Effector memory CD4-positive, alpha-beta T cell (primary cell): ENCODE measurements around the gene SS18L1.

Experiments
- DNase-seq, 3 donors: peaks; one replicate each; pipeline ENCODE4 v3.0.0-alpha.2; 2020
- H3K27ac ChIP-seq: 2 replicates; pipeline ENCODE4 v1.7.0; 2013; ENCODE audit warnings: mild to moderate bottlenecking, low read length, moderate library complexity; ENCODE audit not compliant: insufficient read depth, poor library complexity, severe bottlenecking
- H3K27me3 ChIP-seq: replicated peaks from 2 replicates; pipeline ENCODE4 v1.7.0; 2013; ENCODE audit warnings: mild to moderate bottlenecking, low read length; ENCODE audit not compliant: insufficient read depth, control insufficient read depth, poor library complexity, severe bottlenecking
- H3K36me3 ChIP-seq: 2 replicates; pipeline ENCODE4 v1.7.0; 2013; ENCODE audit warnings: mild to moderate bottlenecking, low read length, moderate library complexity; ENCODE audit not compliant: control insufficient read depth, insufficient read depth
- H3K4me1 ChIP-seq: 2 replicates; pipeline ENCODE4 v1.7.0; 2013; ENCODE audit warnings: low read length, mild to moderate bottlenecking; ENCODE audit not compliant: control insufficient read depth, insufficient read depth, poor library complexity, severe bottlenecking
- H3K4me3 ChIP-seq: 2 replicates; pipeline ENCODE4 v1.7.0; 2013; ENCODE audit warnings: low read length, low read depth, mild to moderate bottlenecking; ENCODE audit not compliant: insufficient read depth, poor library complexity, severe bottlenecking
- H3K9me3 ChIP-seq: 2 replicates; pipeline ENCODE4 v1.7.0; 2013; ENCODE audit warnings: mild to moderate bottlenecking, low read length, moderate library complexity; ENCODE audit not compliant: control insufficient read depth

Gene SS18L1

DNA sequence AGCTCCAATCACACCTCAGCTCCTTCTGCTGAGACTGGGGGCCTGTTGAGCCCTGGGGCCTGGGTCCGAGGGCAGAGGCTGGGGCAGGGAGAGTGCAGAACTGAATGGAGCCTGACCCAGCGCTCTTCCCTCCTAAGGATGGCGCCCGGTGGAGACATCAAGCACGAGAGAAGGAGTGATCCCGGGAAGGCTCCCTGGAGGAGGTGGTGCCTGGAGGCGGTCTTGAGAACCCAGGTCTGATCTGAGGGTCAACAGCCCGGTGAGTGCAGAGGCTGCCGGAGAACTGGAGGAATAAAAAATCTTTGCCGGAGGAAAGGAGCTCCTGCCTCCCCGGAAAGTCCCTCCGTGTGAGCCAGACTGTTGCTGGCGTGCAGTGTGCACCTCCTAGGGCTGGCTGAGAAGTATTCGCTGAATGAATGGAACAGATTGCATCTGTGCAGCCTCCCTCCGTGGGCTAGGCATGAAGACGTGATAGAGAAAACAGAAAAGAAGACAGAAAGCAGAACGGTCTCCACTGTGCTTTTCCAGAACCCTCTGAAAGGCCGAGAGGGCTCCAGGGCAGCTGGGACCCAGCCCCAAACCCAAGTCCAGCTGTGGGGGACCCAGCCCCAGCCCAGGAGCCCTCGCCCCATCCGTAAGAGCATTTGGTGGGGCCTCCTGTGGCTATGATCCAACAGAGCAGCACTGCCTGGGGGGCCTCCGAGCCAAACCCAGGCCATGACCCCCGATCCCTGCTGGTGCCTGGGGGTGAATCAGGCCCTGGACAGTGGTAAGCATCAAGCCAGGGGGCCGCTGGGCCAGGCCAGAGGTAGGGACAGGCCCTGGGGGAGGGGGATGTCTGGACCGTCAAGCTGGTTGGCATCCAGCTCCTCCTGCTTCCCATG is 83.4 kb downstream of the SS18L1 start:
- H3K4me1 ChIP-seq = no peaks in the 10 kb centered on the region
- no peaks in the 10 kb centered on the region for H3K9me3 ChIP-seq
- DNase-seq = no peak
- H3K36me3 ChIP-seq = no peaks in the 10 kb centered on the region
- H3K27me3 ChIP-seq = peaks cover 11% of the 10 kb centered on the region
- H3K4me3 ChIP-seq = no peak overlapping the region
- no peak overlapping the region for H3K27ac ChIP-seq

DNA sequence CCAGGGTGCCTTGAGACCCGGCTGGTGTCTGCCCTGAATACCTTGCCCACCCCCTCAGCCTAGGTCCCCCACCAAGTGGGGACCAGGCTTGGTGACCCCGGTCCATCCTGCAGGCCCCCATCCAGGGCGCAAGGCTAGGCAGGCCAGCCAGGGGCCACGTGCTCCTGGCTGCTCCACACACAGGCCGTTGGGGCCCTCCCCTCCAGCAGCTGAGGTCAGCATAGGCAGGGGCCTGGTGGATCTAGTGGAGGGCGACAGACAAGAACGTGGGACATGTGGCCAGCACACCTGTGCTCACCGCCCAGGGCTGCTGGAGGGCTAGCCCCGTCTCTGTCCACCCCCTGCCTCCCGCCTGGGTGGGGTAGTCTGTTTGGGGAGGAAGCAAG is 84.0 kb downstream of the SS18L1 start:
- Histone ChIP-seq H3K4me1 (no peaks in the 10 kb centered on the region), H3K36me3 (no peaks in the 10 kb centered on the region), H3K9me3 (no peaks in the 10 kb centered on the region), H3K4me3 (no peak overlapping the region), H3K27me3 (peaks cover 4% of the 10 kb centered on the region), H3K27ac (no peak overlapping the region)
- DNase-seq = no peak

DNA sequence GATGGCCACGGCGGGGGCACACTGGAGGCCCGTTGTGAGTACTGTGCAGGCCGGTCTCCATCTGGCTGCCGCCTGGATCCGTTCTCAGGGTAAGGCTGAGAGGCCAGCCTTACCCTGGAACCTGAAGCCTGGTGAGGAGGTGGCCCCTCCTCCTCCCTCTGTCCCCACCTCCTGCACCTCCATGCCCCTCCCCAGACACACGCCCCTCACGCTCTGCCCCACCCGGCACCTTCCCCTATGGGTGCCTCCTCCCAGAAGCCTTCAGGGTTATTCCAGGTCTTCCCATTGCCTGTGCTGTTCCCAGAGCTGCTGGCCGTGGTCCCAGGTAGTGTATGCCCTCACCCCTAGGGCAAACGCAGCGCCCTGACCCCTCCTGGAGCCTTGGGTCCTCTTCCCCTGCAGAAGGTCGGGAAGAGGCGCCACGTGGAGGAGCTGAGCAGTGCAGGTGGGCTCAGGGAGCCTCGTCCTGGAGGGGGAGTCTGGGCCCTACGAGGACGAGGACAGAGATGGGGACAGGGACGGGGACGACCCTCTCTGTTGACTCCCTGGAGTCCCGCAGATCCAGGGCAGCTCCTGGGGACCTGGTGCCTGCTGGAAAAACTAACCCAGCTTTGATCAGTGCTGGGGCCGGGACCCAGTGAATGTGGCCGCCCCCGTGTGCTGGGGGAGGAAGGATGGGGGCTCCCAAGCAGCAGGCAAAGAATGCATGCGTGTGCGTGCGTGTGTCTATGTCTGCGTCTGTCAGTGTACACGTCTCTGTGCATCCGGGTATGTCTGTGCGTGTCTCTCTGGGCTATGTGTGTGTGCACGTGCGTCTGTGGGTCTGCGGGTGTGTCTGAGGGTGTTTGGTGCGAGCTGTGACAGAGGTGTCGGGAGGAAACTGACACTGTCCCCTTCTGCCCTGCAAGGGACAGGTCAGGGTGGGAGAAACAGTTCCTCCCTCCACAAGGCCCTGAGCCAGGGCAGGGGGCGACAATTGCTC is 84.7 kb downstream of the SS18L1 start:
- DNase-seq = no peak
- Histone ChIP-seq H3K27ac (no peak overlapping the region), H3K4me1 (no peaks in the 10 kb centered on the region), H3K4me3 (no peak overlapping the region), H3K36me3 (no peaks in the 10 kb centered on the region), H3K9me3 (no peaks in the 10 kb centered on the region), H3K27me3 (no peaks in the 10 kb centered on the region)

DNA sequence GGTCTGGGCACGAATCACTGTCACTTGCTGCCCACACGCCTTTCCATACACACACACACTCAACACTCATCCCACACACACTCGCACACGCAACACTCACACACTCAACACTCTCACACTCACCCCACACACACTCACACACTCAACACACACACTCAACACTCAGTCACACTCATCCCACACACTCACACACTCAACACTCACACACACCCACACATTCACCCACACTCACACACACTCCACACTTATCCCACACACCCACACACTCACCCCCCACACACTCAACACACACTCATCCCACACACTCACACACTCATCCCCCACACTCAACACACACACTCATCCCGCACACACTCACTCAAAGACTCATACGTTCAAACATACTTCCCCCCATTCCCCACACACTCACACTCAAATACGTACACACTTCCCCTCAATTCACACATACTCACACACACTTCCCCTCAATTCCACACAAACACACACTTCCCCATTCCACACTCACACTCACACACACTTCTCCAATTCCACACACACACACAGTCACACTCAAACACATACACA is 85.5 kb downstream of the SS18L1 start:
- H3K27me3 ChIP-seq = no peaks in the 10 kb centered on the region

DNA sequence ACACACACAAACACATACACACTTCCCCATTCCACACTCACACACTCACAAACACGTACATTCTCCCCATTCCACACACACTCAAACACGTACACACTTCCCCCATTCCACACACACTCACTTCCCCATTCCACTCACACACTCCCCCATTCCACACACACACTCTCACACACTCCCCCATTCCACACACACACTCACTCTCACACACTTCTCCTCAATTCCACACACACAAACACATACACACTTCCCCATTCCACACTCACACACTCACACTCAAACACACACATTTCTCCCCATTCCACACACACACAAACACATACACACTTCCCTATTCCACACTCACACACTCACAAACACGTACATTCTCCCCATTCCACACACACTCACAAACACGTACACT is 86.1 kb downstream of the SS18L1 start:
- Histone ChIP-seq H3K4me1 (no peaks in the 10 kb centered on the region), H3K36me3 (no peaks in the 10 kb centered on the region), H3K9me3 (no peaks in the 10 kb centered on the region), H3K27me3 (no peaks in the 10 kb centered on the region), H3K4me3 (no peak overlapping the region), H3K27ac (no peak overlapping the region)
- no peak for DNase-seq

More for the DNA sequence above, 85.5 kb downstream of the SS18L1 start:
- Histone ChIP-seq H3K4me3 (no peak overlapping the region), H3K36me3 (no peaks in the 10 kb centered on the region), H3K4me1 (no peaks in the 10 kb centered on the region), H3K9me3 (no peaks in the 10 kb centered on the region), H3K27ac (no peak overlapping the region)
- no peak for DNase-seq

DNA sequence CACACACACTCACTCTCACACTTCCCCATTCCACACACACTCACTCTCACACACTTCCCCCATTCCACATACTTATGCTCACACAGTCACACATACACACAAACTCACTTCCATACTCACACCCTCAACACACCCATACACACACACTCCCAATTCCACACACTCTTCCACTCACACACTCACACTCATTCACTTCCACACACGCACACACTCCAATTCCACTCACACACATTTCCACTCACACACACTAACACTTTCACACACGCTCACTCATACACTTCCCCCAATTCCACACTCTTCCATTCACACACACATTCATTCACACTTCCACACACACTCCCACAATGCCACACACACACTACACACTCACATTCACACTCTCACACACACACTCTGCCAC is 86.7 kb downstream of the SS18L1 start:
- no peak overlapping the region for H3K4me3 ChIP-seq
- no peaks in the 10 kb centered on the region for H3K36me3 ChIP-seq
- H3K4me1 ChIP-seq = no peaks in the 10 kb centered on the region
- no peak for DNase-seq
- no peaks in the 10 kb centered on the region for H3K27me3 ChIP-seq
- H3K9me3 ChIP-seq = no peaks in the 10 kb centered on the region
- no peak overlapping the region for H3K27ac ChIP-seq

DNA sequence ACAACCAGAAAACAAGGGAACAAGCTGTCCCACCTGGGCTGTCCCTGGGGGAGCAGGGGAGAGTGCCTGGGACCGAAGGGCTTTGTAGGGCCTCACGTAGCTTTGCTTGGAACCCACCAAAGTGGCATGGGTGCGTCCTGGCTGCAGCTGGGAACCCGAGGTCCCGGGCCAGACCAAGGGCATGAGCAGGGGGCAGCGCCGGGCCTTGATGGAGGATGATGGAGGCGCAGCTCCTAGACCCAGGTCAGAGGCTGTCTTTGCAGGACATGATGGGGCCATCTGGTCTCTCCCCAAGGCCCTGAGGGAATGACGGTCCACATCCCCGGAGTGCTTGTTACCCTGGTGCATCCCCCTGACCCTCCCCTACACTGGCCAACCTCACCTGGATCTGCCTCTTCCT is 87.1 kb downstream of the SS18L1 start:
- Histone ChIP-seq H3K4me3 (no peak overlapping the region), H3K27ac (no peak overlapping the region), H3K4me1 (no peaks in the 10 kb centered on the region), H3K36me3 (no peaks in the 10 kb centered on the region), H3K9me3 (no peaks in the 10 kb centered on the region), H3K27me3 (no peaks in the 10 kb centered on the region)
- DNase-seq = no peak

DNA sequence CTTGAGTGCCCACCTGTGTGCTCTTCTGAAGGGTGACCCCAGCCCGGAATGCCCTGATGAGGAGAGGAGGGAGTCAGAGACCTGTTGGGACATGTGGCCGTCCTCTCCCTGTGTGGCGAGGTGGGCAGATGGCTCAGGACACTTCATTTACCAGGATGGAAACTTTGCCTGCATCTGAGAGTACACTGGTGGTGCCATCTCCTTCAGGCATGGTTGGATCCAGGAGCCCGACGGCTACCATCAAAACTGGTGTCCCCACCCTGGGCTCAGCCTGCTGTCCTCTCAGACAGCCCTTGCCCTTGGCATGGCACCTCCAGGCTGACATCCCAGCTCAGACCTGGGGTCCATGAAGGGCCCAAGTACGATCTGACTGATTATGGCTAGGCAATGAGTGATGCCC is 87.7 kb downstream of the SS18L1 start:
- Histone ChIP-seq H3K4me1 (no peaks in the 10 kb centered on the region), H3K27me3 (no peaks in the 10 kb centered on the region), H3K36me3 (no peaks in the 10 kb centered on the region), H3K27ac (no peak overlapping the region), H3K4me3 (no peak overlapping the region), H3K9me3 (no peaks in the 10 kb centered on the region)
- no peak for DNase-seq
